ENCODE results near the gene LMF1. TPM values are rescaled to one million over a fixed set of nuclear protein-coding genes. Genes with fewer than 3 reads are reported as not detected.
"Not testable (repeated sequence)": the region's sequence is repeated elsewhere in the genome, so short reads cannot be mapped to it uniquely, and the experiment has no call there.

LMF1 gene
- total RNA-seq, 2 experiments from 2014 or later, result 11.4 to 29.6 TPM

GRCh38 chr16:953818-954217 is 17.0 kb downstream of the LMF1 start:
- ATAC-seq; H3K36me3 Mint-ChIP-seq; H3K4me1 Mint-ChIP-seq; DNase-seq; CTCF ChIA-PET; H3K4me3 Mint-ChIP-seq; H3K9me3 Mint-ChIP-seq (ENCODE audit: low read depth); H3K27ac Mint-ChIP-seq; H3K27me3 Mint-ChIP-seq: not testable (repeated sequence)

DNA sequence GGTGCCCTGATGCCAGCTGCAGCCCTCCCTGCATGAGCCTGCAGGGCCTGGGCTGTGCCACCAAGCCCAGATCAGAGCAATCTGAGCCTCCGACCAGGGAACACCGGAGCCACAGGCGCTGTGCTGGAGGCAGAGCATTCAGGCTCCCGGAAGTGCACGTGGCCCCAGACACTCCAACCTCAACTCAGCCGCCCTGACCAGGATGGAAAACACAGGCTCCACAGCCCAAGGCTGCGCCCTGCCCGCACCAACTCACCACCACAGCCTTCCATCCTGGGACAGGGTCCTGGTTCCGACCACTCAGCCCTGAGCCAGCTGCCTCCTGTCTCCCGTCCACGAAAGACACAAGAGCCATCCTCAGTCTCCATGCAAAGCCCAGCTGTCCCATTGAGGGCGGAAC is 18.5 kb downstream of the LMF1 start:
- Mint-ChIP-seq H3K4me1 (no peaks in the 10 kb centered on the region), H3K27ac (no peak overlapping the region), H3K9me3 (ENCODE audit: low read depth) (no peaks in the 10 kb centered on the region), H3K27me3 (no peaks in the 10 kb centered on the region), H3K36me3 (peaks cover 3% of the 10 kb centered on the region), H3K4me3 (no peak overlapping the region)
- no peak for DNase-seq
- CTCF ChIA-PET, result no interaction called here
- ATAC-seq, result no peak

GRCh38 chr16:951660-952301 is 19.0 kb downstream of the LMF1 start:
- ATAC-seq (no peak), DNase-seq (no peak)
- CTCF ChIA-PET, result no interaction called here
- Mint-ChIP-seq H3K27ac (no peak overlapping the region), H3K27me3 (no peaks in the 10 kb centered on the region), H3K9me3 (ENCODE audit: low read depth) (no peaks in the 10 kb centered on the region), H3K36me3 (peaks cover 4% of the 10 kb centered on the region), H3K4me1 (no peaks in the 10 kb centered on the region), H3K4me3 (no peak overlapping the region)

DNA sequence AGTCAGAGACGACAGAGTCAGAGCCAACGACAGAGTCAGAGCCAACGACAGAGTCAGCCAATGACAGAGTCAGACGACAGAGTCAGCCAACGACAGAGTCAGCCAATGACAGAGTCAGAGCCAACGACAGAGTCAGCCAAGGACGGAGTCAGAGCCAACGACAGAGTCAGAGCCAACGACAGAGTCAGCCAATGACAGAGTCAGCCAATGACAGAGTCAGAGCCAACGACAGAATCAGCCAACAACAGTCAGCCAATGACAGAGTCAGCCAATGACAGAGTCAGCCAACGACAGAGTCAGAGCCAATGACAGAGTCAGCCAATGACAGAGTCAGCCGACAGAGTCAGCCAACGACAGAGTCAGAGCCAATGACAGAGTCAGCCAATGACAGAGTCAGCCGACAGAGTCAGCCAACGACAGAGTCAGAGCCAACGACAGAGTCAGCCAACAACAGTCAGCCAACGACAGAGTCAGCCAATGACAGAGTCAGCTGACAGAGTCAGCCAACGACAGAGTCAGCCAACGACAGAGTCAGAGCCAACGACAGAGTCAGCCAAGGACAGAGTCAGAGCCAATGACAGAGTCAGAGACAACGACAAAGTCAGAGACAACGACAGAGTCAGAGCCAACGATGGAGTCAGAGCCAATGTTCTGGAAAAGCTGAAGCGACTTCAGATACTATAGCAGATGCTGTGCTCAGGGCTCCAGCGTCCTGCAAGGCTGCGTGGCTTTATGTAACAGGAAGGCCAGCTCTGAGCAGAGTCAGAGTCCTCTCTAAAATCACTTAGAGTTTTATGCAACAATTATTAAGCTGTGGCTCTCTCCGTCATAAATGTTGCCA is 19.8 kb downstream of the LMF1 start:
- DNase-seq; H3K27ac Mint-ChIP-seq; CTCF ChIA-PET; H3K9me3 Mint-ChIP-seq (ENCODE audit: low read depth); H3K27me3 Mint-ChIP-seq; ATAC-seq; H3K4me3 Mint-ChIP-seq; H3K4me1 Mint-ChIP-seq; H3K36me3 Mint-ChIP-seq: not testable (repeated sequence)

- H3K4me1 Mint-ChIP-seq; ATAC-seq; H3K4me3 Mint-ChIP-seq; DNase-seq; H3K9me3 Mint-ChIP-seq (ENCODE audit: low read depth); H3K27ac Mint-ChIP-seq; H3K27me3 Mint-ChIP-seq; CTCF ChIA-PET: not testable (repeated sequence)
- peaks cover 15% of the 10 kb centered on the region for H3K36me3 Mint-ChIP-seq
Measured at GRCh38 chr16:948767-949166, 22.0 kb downstream of the LMF1 start.

GRCh38 chr16:947922-948303 is 22.9 kb downstream of the LMF1 start:
- H3K27ac Mint-ChIP-seq; H3K27me3 Mint-ChIP-seq; CTCF ChIA-PET; H3K4me3 Mint-ChIP-seq; H3K9me3 Mint-ChIP-seq (ENCODE audit: low read depth); H3K4me1 Mint-ChIP-seq; DNase-seq; ATAC-seq: not testable (repeated sequence)
- H3K36me3 Mint-ChIP-seq, result peaks cover 18% of the 10 kb centered on the region

GRCh38 chr16:947255-947921 is 23.4 kb downstream of the LMF1 start:
- no peaks in the 10 kb centered on the region for H3K27me3 Mint-ChIP-seq
- CTCF ChIA-PET, result no interaction called here
- DNase-seq, result no peak
- H3K27ac Mint-ChIP-seq, result no peak overlapping the region
- H3K4me3 Mint-ChIP-seq, result no peak overlapping the region
- no peaks in the 10 kb centered on the region for H3K4me1 Mint-ChIP-seq
- peaks cover 6% of the 10 kb centered on the region for H3K9me3 Mint-ChIP-seq (ENCODE audit: low read depth)
- peaks cover 20% of the 10 kb centered on the region for H3K36me3 Mint-ChIP-seq
- ATAC-seq, result no peak

DNA sequence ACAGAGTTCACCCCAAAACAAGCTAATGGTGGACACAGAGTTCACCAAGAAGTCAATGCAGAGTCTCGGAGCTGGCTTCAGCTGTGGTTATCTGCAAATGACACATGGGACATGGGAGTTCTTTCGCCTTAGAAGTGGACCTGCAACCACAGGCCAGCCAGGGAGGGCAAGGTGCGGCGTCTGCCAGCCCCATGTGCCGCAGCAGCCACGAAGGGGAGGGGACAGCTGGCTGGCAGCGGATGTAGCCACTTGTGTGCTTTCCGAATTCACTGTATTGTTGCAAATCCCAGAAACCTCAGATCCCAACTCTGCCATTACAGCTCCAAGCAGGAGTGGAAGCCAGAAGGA is 24.8 kb downstream of the LMF1 start:
- Mint-ChIP-seq H3K36me3 (peaks cover 27% of the 10 kb centered on the region), H3K4me1 (no peaks in the 10 kb centered on the region), H3K27ac (no peak overlapping the region), H3K9me3 (ENCODE audit: low read depth) (peaks cover 10% of the 10 kb centered on the region), H3K27me3 (no peaks in the 10 kb centered on the region), H3K4me3 (no peak overlapping the region)
- CTCF ChIA-PET, result interaction anchor here (0.5 kb wide), 1 partner anchor 18 kb away, joined by 4 read pairs; no protein-coding TSS in a partner anchor
- ATAC-seq, result no peak
- no peak for DNase-seq

DNA sequence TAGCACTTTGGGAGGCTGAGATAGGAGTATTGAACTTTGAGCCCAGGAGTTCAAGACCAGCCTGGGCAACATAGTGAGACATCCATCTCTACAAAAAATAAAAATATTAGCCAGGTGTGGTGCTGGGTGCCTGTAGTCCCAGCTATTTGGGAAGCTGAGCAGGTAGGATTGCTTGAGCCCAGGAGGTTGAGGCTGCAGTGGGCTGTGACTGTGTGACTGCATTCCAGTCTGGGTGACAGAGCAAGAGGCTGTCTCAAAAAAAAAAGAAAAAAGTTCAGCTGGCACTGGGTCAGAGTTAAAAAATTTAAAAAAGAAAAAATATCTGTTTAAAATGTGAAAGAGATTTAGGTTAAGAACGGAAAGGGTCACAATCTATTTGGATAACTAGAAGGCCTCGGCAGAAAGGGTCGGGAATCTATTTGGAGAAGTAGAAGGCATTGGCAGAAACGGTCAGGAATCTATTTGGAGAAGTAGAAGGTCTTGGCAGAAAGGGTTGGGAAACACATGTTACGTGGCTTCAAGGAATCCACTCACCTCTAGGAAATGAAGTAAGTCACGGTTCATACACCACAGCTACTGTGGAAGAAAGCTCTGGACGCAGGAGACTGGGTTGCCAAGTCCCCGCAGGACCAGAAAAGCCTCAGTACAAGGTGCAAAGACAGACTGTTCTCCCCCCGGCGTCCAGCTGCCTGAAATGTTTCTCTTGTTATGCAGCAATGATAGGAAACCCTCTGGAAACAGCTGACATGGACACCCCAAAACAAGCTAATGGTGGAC is 25.3 kb downstream of the LMF1 start:
- peaks cover 33% of the 10 kb centered on the region for H3K36me3 Mint-ChIP-seq
- CTCF ChIA-PET, result interaction anchor here (0.5 kb wide), 1 partner anchor 19 kb away, joined by 4 read pairs; no protein-coding TSS in a partner anchor
- H3K27ac Mint-ChIP-seq, result no peak overlapping the region
- no peak for DNase-seq
- no peaks in the 10 kb centered on the region for H3K4me1 Mint-ChIP-seq
- H3K4me3 Mint-ChIP-seq, result no peak overlapping the region
- H3K27me3 Mint-ChIP-seq, result no peaks in the 10 kb centered on the region
- ATAC-seq, result no peak
- peaks cover 10% of the 10 kb centered on the region for H3K9me3 Mint-ChIP-seq (ENCODE audit: low read depth)

GRCh38 chr16:943971-944370 is 26.8 kb downstream of the LMF1 start:
- Mint-ChIP-seq H3K36me3 (peaks cover 33% of the 10 kb centered on the region), H3K4me3 (no peak overlapping the region), H3K27ac (no peak overlapping the region), H3K27me3 (no peaks in the 10 kb centered on the region), H3K9me3 (ENCODE audit: low read depth) (peaks cover 10% of the 10 kb centered on the region), H3K4me1 (no peaks in the 10 kb centered on the region)
- ATAC-seq (no peak), DNase-seq (no peak)
- CTCF ChIA-PET, result no interaction called here

GRCh38 chr16:942436-943060 is 28.2 kb downstream of the LMF1 start:
- CTCF ChIA-PET, result no interaction called here
- DNase-seq, result no peak
- H3K27ac Mint-ChIP-seq, result no peak overlapping the region
- H3K36me3 Mint-ChIP-seq, result peaks cover 33% of the 10 kb centered on the region
- peaks cover 10% of the 10 kb centered on the region for H3K9me3 Mint-ChIP-seq (ENCODE audit: low read depth)
- ATAC-seq, result no peak
- H3K4me3 Mint-ChIP-seq, result no peak overlapping the region
- no peaks in the 10 kb centered on the region for H3K27me3 Mint-ChIP-seq
- H3K4me1 Mint-ChIP-seq, result no peaks in the 10 kb centered on the region

GRCh38 chr16:939941-940340 is 30.8 kb downstream of the LMF1 start:
- Mint-ChIP-seq H3K27ac (no peak overlapping the region), H3K27me3 (no peaks in the 10 kb centered on the region), H3K4me1 (no peaks in the 10 kb centered on the region), H3K36me3 (peaks cover 29% of the 10 kb centered on the region), H3K4me3 (no peak overlapping the region), H3K9me3 (ENCODE audit: low read depth) (peaks cover 10% of the 10 kb centered on the region)
- CTCF ChIA-PET, result no interaction called here
- no peak for ATAC-seq
- DNase-seq, result no peak

DNA sequence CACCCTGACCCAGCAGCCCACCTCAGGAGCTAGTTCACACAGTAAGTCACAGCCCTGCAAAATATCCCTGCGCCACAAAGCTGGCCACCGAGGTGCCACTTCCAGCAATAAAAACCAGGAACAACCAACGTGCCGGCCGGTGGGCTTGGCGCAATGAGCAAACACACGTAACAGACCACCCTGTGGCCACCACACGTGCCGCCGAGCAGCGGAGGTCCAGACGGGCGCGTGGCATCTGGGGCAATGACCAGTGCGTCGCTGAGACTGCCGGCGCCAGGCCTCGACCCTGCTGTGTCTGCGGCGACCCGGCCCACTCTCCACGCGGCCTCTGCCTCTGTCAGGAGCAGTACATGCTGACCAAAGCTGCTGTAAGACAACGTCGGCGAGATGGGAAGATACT is 31.5 kb downstream of the LMF1 start:
- DNase-seq (no peak), ATAC-seq (no peak)
- H3K27me3 Mint-ChIP-seq, result no peaks in the 10 kb centered on the region
- CTCF ChIA-PET, result no interaction called here
- no peak overlapping the region for H3K4me3 Mint-ChIP-seq
- H3K4me1 Mint-ChIP-seq, result no peaks in the 10 kb centered on the region
- H3K9me3 Mint-ChIP-seq (ENCODE audit: low read depth), result peaks cover 10% of the 10 kb centered on the region
- peaks cover 25% of the 10 kb centered on the region for H3K36me3 Mint-ChIP-seq
- no peak overlapping the region for H3K27ac Mint-ChIP-seq

Measured in activated CD8-positive, alpha-beta memory T cell treated with anti-CD3 and anti-CD28 coated beads, Interleukin-2, amount 10 ng/mL, durations not matched to agents 7 days and 5 days (primary cell).